Spleen (tissue), 11 donors: ENCODE measurements around the gene DAB1. TPM values are rescaled to one million over a fixed set of nuclear protein-coding genes. Genes with fewer than 3 reads are reported as not detected.

Experiments
- DNase-seq: peaks from one replicate; pipeline ENCODE4 v3.0.0-alpha.2; 2020
- H3K27ac ChIP-seq, 8 donors: fragments of 200-600 bp; sonication (generic) in 7 of 8; 1 replicate in 4 of 8; 2 replicates in 4 of 8; pipeline versions ENCODE4 v1.5.0 to v1.8.0; 2016 to 2021; ENCODE audit warnings: inconsistent platforms in 4 of 8, mild to moderate bottlenecking in 4 of 8, moderate library complexity in 1 of 8
- H3K27me3 ChIP-seq, 7 donors: fragments of 200-600 bp; sonication (generic) in 6 of 7; replicated peaks in 1 of 7; 1 replicate in 4 of 7; 2 replicates in 3 of 7; pipeline versions ENCODE4 v1.5.0 to v1.8.0; 2016 to 2021; ENCODE audit warnings: inconsistent platforms in 3 of 7, mild to moderate bottlenecking in 1 of 7
- H3K36me3 ChIP-seq, 6 donors: fragments of 200-600 bp; sonication (generic) in 5 of 6; 1 replicate in 4 of 6; 2 replicates in 2 of 6; pipeline versions ENCODE4 v1.5.0 to v1.8.0; 2016 to 2021; ENCODE audit warnings: inconsistent platforms in 2 of 6
- H3K4me1 ChIP-seq, 6 donors: fragments of 200-600 bp; sonication (generic) in 5 of 6; 1 replicate in 3 of 6; 2 replicates in 3 of 6; pipeline versions ENCODE4 v1.5.0 to v1.8.0; 2016 to 2021; ENCODE audit warnings: inconsistent platforms in 3 of 6
- H3K4me3 ChIP-seq, 8 donors: fragments of 200-600 bp; sonication (generic) in 7 of 8; 1 replicate in 4 of 8; 2 replicates in 4 of 8; pipeline versions ENCODE4 v1.5.0 to v1.8.0; 2016 to 2021; ENCODE audit warnings: inconsistent platforms in 4 of 8, mild to moderate bottlenecking in 4 of 8, moderate library complexity in 2 of 8
- H3K9me3 ChIP-seq, 8 donors: fragments of 200-600 bp; sonication (generic) in 7 of 8; 1 replicate in 4 of 8; 2 replicates in 4 of 8; pipeline versions ENCODE4 v1.5.0 to v1.8.0; 2016 to 2021; ENCODE audit warnings: inconsistent platforms in 4 of 8
- CTCF ChIP-seq, 11 experiments: fragments of 200-600 bp in 7 of 11; fragments of 450-650 bp in 4 of 11; sonication (generic) in 4 of 11; IDR thresholded peaks in 8 of 11; conservative IDR thresholded peaks in 3 of 11; 1 replicate in 7 of 11; 2 replicates in 4 of 11; pipeline versions ENCODE4 v1.4.0 to v1.8.0; 2016 to 2021; ENCODE audit warnings: antibody characterized with exemption in 11 of 11, inconsistent platforms in 4 of 11, mild to moderate bottlenecking in 1 of 11
- POLR2A ChIP-seq, 3 donors: fragments of 450-650 bp; IDR thresholded peaks; one replicate each; pipeline ENCODE4 v1.5.1; 2017; ENCODE audit warnings: antibody characterized with exemption in 3 of 3, mild to moderate bottlenecking in 1 of 3
- POLR2AphosphoS5 ChIP-seq, 3 donors: sonication (generic); formaldehyde crosslinking; IDR thresholded peaks; one replicate each; pipeline ENCODE4 v1.5.1; 2017; ENCODE audit warnings: antibody characterized with exemption in 3 of 3
- WGBS, 5 donors: extraction: QIAGEN DNeasy Blood & Tissue Kit in 3 of 5; methylation state at CpG; one replicate each; pipeline versions ENCODE4 v1.1.5 to v1.1.7; 2013 to 2018; 5-methylcytosine and 5-hydroxymethylcytosine counted together
- intact Hi-C: fragments of 100-400 bp; cut with DNase I; formaldehyde crosslinking; loops from one replicate; pipeline ENCODE4 v1.15.0; 2023; ENCODE audit warnings: low total_unique reads
- polyA plus RNA-seq, 3 donors: library from polyadenylated mRNA; stranded (reverse); fragments of 200-250 nt; gene quantifications; one replicate each; pipeline ENCODE4 v1.2.1, GENCODE V29; 2013
- total RNA-seq, 7 donors: library from RNA; depleted of rRNA in 3 of 7; stranded (reverse); fragments of >200 nt in 3 of 7; fragmentation: NEBNext Ultra II Directional in 4 of 7; extraction: Animal tissue kit (Norgen Biotek cat#: 25700) in 4 of 7; gene quantifications; one replicate each; pipeline versions ENCODE4 v1.1.0 to v1.2.1, GENCODE V29; 2016 to 2021
- donor health status: healthy with polysubstance abuse.
- donor health status: DM: no; HTN: no; CAD: no; lungs with moderate emphysema.
- donor health status: DM: no; HTN: no; CAD: no.
- donor health status: Bipolar disorder and iron deficiency.
- donor health status: healthy.
- donor health status: DM: no; HTN: no; CAD: no.
- donor health status: DM: yes; HTN: yes; CAD: no.

The DAB1 gene
- total and polyA plus RNA-seq, 10 donors, result 0.03 to 0.70 (median 0.26) TPM; not detected in 1

GRCh38 chr1:57162607-57163261 is 261.1 kb downstream of the DAB1 start:
- Histone ChIP-seq H3K4me3 (no peak overlapping the region), H3K9me3 (no peaks in the 10 kb centered on the region), H3K27ac (no peak overlapping the region), H3K4me1 (no peaks in the 10 kb centered on the region), H3K27me3 (no peaks in the 10 kb centered on the region), H3K36me3 (no peaks in the 10 kb centered on the region)
- 65 to 72% (median 66%) methylated on average over 4 of the region's 4 CpGs for WGBS, 5 donors
- no peak for TF ChIP-seq POLR2AphosphoS5 (IDR thresholded peaks at IDR 0.05)
- TF ChIP-seq CTCF (IDR thresholded peaks at IDR 0.05 in 8 of 11, conservative IDR thresholded peaks at IDR 0.05 in 3 of 11), result no peak
- no peak for TF ChIP-seq POLR2A (IDR thresholded peaks at IDR 0.05)
- no peak for DNase-seq
- intact Hi-C loops, result no loop called here

- TF ChIP-seq POLR2AphosphoS5 (IDR thresholded peaks at IDR 0.05) (no peak), POLR2A (IDR thresholded peaks at IDR 0.05) (no peak), CTCF (IDR thresholded peaks at IDR 0.05 in 8 of 11, conservative IDR thresholded peaks at IDR 0.05 in 3 of 11) (no peak)
- no peak overlapping the region for H3K27ac ChIP-seq
- no peak overlapping the region for H3K4me3 ChIP-seq
- intact Hi-C loops, result no loop called here
- no peak for DNase-seq
- no peaks in the 10 kb centered on the region for H3K4me1 ChIP-seq
- H3K36me3 ChIP-seq, result no peaks in the 10 kb centered on the region
- 90 to 97% (median 95%) methylated on average over 4 of the region's 4 CpGs for WGBS, 5 donors
- H3K9me3 ChIP-seq, result no peaks in the 10 kb centered on the region
- no peaks in the 10 kb centered on the region for H3K27me3 ChIP-seq
Measured at GRCh38 chr1:57160594-57160993, 263.3 kb downstream of the DAB1 start.

GRCh38 chr1:57158604-57158998 is 265.3 kb downstream of the DAB1 start:
- Histone ChIP-seq H3K27me3 (no peaks in the 10 kb centered on the region), H3K9me3 (no peaks in the 10 kb centered on the region), H3K4me3 (no peak overlapping the region), H3K36me3 (no peaks in the 10 kb centered on the region), H3K27ac (no peak overlapping the region), H3K4me1 (no peaks in the 10 kb centered on the region)
- DNase-seq, result no peak
- no peak for TF ChIP-seq POLR2AphosphoS5 (IDR thresholded peaks at IDR 0.05)
- no peak for TF ChIP-seq POLR2A (IDR thresholded peaks at IDR 0.05)
- no peak for TF ChIP-seq CTCF (IDR thresholded peaks at IDR 0.05 in 8 of 11, conservative IDR thresholded peaks at IDR 0.05 in 3 of 11)
- 74 to 92% (median 89%) methylated on average over 1 of the region's 1 CpG for WGBS, 5 donors
- intact Hi-C loops, result no loop called here

GRCh38 chr1:57157818-57158603 is 265.8 kb downstream of the DAB1 start:
- WGBS, 5 donors, result 44 to 62% (median 48%) methylated on average over 8 of the region's 8 CpGs
- no peak overlapping the region for H3K4me3 ChIP-seq
- no peak overlapping the region for H3K27ac ChIP-seq
- TF ChIP-seq POLR2A (IDR thresholded peaks at IDR 0.05) (no peak), CTCF (IDR thresholded peaks at IDR 0.05 in 8 of 11, conservative IDR thresholded peaks at IDR 0.05 in 3 of 11) (no peak), POLR2AphosphoS5 (IDR thresholded peaks at IDR 0.05) (no peak)
- H3K4me1 ChIP-seq, result no peaks in the 10 kb centered on the region
- intact Hi-C loops, result no loop called here
- no peaks in the 10 kb centered on the region for H3K9me3 ChIP-seq
- H3K27me3 ChIP-seq, result no peaks in the 10 kb centered on the region
- no peak for DNase-seq
- H3K36me3 ChIP-seq, result no peaks in the 10 kb centered on the region
